Measurements from ENCODE around the gene HES4.

- TF ChIP-seq CTCF (conservative IDR thresholded peaks at IDR 0.05 in 1 of 2, IDR thresholded peaks at IDR 0.05 in 1 of 2; ENCODE audit: low read depth in 1 of 2, low read length in 2 of 2) = no peak
- no peak for TF ChIP-seq EZH2 (IDR thresholded peaks at IDR 0.05; ENCODE audit: low read length, missing control alignments)
Observed at GRCh38 chr1:981491-981954, 18.4 kb downstream of the HES4 start.

All from fibroblast of lung (primary cell).